ENCODE measurements around the gene PEX12. TPM values are rescaled to one million over a fixed set of nuclear protein-coding genes. Genes with fewer than 3 reads are reported as not detected.
A peak's percentile ranks its signal among the peaks of the same experiment; 100 is the strongest.
"Not testable (repeated sequence)": the region's sequence is repeated elsewhere in the genome, so short reads cannot be mapped to it uniquely, and the experiment has no call there.

The PEX12 gene
- total RNA-seq, 2 donors from 2014 or later: 3.0 to 3.4 TPM

GRCh38 chr17:35616536-35616935, 38.2 kb upstream of the PEX12 start:
- no peaks in the 10 kb centered on the region for H3K27me3 ChIP-seq
- intact Hi-C loops (cut with DNase I): no loop called here
- no peak overlapping the region for H3K27ac ChIP-seq
- H3K9me3 ChIP-seq: no peaks in the 10 kb centered on the region
- DNase-seq (no peak), ATAC-seq (no peak)
- no peak for TF ChIP-seq POLR2A (IDR thresholded peaks at IDR 0.05)
- TF ChIP-seq CTCF (IDR thresholded peaks at IDR 0.05): no peak
- WGBS, 2 donors: 72 to 84% methylated on average over 7 of the region's 7 CpGs
- H3K4me1 ChIP-seq: peaks cover 11% of the 10 kb centered on the region
- no peaks in the 10 kb centered on the region for H3K36me3 ChIP-seq (replicated peaks in 1 of 2; ENCODE audit: insufficient read depth in 1 of 2, low read depth in 2 of 2)
- no peak overlapping the region for H3K4me3 ChIP-seq

DNA sequence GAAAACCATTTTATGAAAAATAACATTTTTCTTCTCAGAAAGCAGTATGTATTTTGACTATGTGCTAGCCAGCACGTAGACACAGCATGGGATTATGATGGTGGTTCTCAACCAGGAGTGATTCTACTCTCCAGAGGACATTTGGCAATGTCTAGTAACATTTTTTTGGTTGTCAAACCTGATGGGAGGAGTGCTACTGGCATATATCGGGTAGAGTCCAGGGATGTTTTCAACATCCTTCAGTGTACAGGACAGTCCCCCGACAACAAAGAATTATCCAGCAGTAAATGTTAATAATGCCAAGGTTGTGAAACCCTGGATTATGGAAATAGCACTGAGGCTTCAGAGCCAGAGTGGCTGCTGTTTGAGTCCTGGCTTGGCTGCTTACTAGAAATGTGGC, 36.4 kb upstream of the PEX12 start:
- TF ChIP-seq CTCF (IDR thresholded peaks at IDR 0.05): no peak
- no peak for ATAC-seq
- Histone ChIP-seq H3K9me3 (no peaks in the 10 kb centered on the region), H3K36me3 (replicated peaks in 1 of 2; ENCODE audit: insufficient read depth in 1 of 2, low read depth in 2 of 2) (peaks cover 0 to 5% of the 10 kb centered on the region in 2 donors), H3K27ac (no peak overlapping the region), H3K4me1 (peaks cover 11% of the 10 kb centered on the region), H3K27me3 (no peaks in the 10 kb centered on the region), H3K4me3 (no peak overlapping the region)
- WGBS, 2 donors: 71 to 76% methylated on average over 3 of the region's 3 CpGs
- DNase-seq: no peak
- intact Hi-C loops (cut with DNase I): loop anchor here (5.0 kb wide), 1 partner anchor 132 kb away; no protein-coding TSS in a partner anchor

GRCh38 chr17:35612924-35613521, 34.7 kb upstream of the PEX12 start:
- TF ChIP-seq POLR2A (IDR thresholded peaks at IDR 0.05) (no peak), CTCF (IDR thresholded peaks at IDR 0.05) (peak; percentile 8 to 63 (median 48))
- H3K27me3 ChIP-seq: no peaks in the 10 kb centered on the region
- intact Hi-C loops (cut with DNase I): loop anchor here (5.0 kb wide), 1 partner anchor 134 kb away; no protein-coding TSS in a partner anchor
- ATAC-seq: no peak
- peaks cover 7% of the 10 kb centered on the region for H3K4me1 ChIP-seq
- H3K27ac ChIP-seq: no peak overlapping the region
- no peaks in the 10 kb centered on the region for H3K9me3 ChIP-seq
- peak; percentile 39 to 73 (median 56) for DNase-seq
- H3K36me3 ChIP-seq (replicated peaks in 1 of 2; ENCODE audit: insufficient read depth in 1 of 2, low read depth in 2 of 2): peaks cover 0 to 14% of the 10 kb centered on the region in 2 donors
- 70 to 74% methylated on average over 2 of the region's 2 CpGs for WGBS, 2 donors
- no peak overlapping the region for H3K4me3 ChIP-seq

GRCh38 chr17:35610746-35611145, 32.4 kb upstream of the PEX12 start:
- H3K4me1 ChIP-seq, DNase-seq, H3K27me3 ChIP-seq, ATAC-seq, H3K9me3 ChIP-seq, H3K27ac ChIP-seq, H3K4me3 ChIP-seq: not testable (repeated sequence)
- intact Hi-C loops (cut with DNase I): loop anchor here (5.0 kb wide), 1 partner anchor 137 kb away; no protein-coding TSS in a partner anchor
- 85% methylated on average over 11 to 12 of the region's 12 CpGs for WGBS, 2 donors
- H3K36me3 ChIP-seq (replicated peaks in 1 of 2; ENCODE audit: insufficient read depth in 1 of 2, low read depth in 2 of 2): peaks cover 5 to 20% of the 10 kb centered on the region in 2 donors

DNA sequence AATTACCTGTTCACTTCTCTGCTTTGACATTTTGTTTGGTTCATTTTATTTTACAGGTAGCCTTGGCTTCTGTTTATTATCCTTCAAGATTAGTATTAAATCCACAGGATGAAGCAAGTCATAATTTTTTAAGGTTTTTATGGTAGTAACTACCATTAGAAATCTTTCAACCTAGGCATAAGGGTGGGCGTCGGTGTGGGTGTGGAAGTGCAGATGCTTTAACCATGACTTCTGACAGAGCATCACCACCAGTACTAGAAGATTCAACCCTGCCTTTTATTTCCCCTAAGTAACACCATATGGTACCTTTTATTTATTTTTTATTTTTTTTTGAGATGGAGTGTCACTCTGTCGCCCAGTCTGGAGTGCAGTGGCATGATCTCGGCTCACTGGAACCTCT, 31.5 kb upstream of the PEX12 start:
- WGBS, 2 donors: 82 to 98% methylated on average over 4 of the region's 4 CpGs
- no peak for DNase-seq
- intact Hi-C loops (cut with DNase I): loop anchor here (5.0 kb wide), 1 partner anchor 137 kb away; no protein-coding TSS in a partner anchor
- H3K9me3 ChIP-seq: no peaks in the 10 kb centered on the region
- peaks cover 5 to 23% of the 10 kb centered on the region in 2 donors for H3K36me3 ChIP-seq (replicated peaks in 1 of 2; ENCODE audit: insufficient read depth in 1 of 2, low read depth in 2 of 2)
- ATAC-seq: no peak
- no peak overlapping the region for H3K27ac ChIP-seq
- H3K27me3 ChIP-seq: no peaks in the 10 kb centered on the region
- no peak for TF ChIP-seq CTCF (IDR thresholded peaks at IDR 0.05)
- TF ChIP-seq POLR2A (IDR thresholded peaks at IDR 0.05): no peak
- H3K4me3 ChIP-seq: no peak overlapping the region
- H3K4me1 ChIP-seq: no peaks in the 10 kb centered on the region

Measured in body of pancreas (tissue), 4 donors.